GM18861 (cell line): Measurements from ENCODE around the gene GAS2L1.
"Not testable (repeated sequence)": the region's sequence is repeated elsewhere in the genome, so short reads cannot be mapped to it uniquely, and the experiment has no call there.

Experiments used
- ATAC-seq: cut with Tn5 transposase; IDR thresholded peaks from one replicate; pipeline ENCODE4 v1.9.1; 2021; ENCODE audit not compliant: unreplicated experiment

Gene GAS2L1

GRCh38 chr22:29341056-29341848 is 34.8 kb downstream of the GAS2L1 start:
- no peak for ATAC-seq

- no peak for ATAC-seq
Observed at GRCh38 chr22:29341849-29342127, 35.3 kb downstream of the GAS2L1 start.

GRCh38 chr22:29342177-29342576 is 35.7 kb downstream of the GAS2L1 start:
- ATAC-seq: no peak

- ATAC-seq: no peak
Observed at GRCh38 chr22:29342577-29343312, 36.3 kb downstream of the GAS2L1 start.

- ATAC-seq: no peak
Observed at GRCh38 chr22:29343313-29343805, 36.9 kb downstream of the GAS2L1 start.

GRCh38 chr22:29344137-29344536 is 37.7 kb downstream of the GAS2L1 start:
- no peak for ATAC-seq

- not testable (repeated sequence) for ATAC-seq
Observed at GRCh38 chr22:29344889-29345288, 38.4 kb downstream of the GAS2L1 start.

GRCh38 chr22:29345932-29346331 is 39.5 kb downstream of the GAS2L1 start:
- ATAC-seq: no peak

- ATAC-seq: no peak
Observed at GRCh38 chr22:29346659-29347058, 40.2 kb downstream of the GAS2L1 start.

GRCh38 chr22:29348041-29348440 is 41.6 kb downstream of the GAS2L1 start:
- no peak for ATAC-seq

GRCh38 chr22:29348956-29349355 is 42.5 kb downstream of the GAS2L1 start:
- ATAC-seq: no peak

- no peak for ATAC-seq
Observed at GRCh38 chr22:29351042-29351441, 44.6 kb downstream of the GAS2L1 start.

GRCh38 chr22:29351891-29352290 is 45.4 kb downstream of the GAS2L1 start:
- no peak for ATAC-seq

GRCh38 chr22:29352778-29353177 is 46.3 kb downstream of the GAS2L1 start:
- no peak for ATAC-seq

GRCh38 chr22:29353286-29353685 is 46.8 kb downstream of the GAS2L1 start:
- no peak for ATAC-seq

- ATAC-seq: no peak
Observed at GRCh38 chr22:29353860-29354259, 47.4 kb downstream of the GAS2L1 start.

- ATAC-seq: not testable (repeated sequence)
Observed at GRCh38 chr22:29357193-29357890, 50.9 kb downstream of the GAS2L1 start.

GRCh38 chr22:29359469-29359868 is 53.0 kb downstream of the GAS2L1 start:
- no peak for ATAC-seq
